OCI-LY3 (cell line): ENCODE measurements around the gene SCN3A.

Experiments
- EZH2phosphoT487 ChIP-seq: fragments of 200-600 bp; shearing (Covaris generic); IDR thresholded peaks from 2 replicates; pipeline ENCODE4 v1.6.1; 2018; ENCODE audit warnings: antibody characterized with exemption, mixed run types, low read depth
- TF ChIP-seq, protein P1 (sequence below): fragments of 200-600, 300-600 bp; sonication (generic); IDR thresholded peaks from 2 replicates; pipeline ENCODE4 v1.5.1; 2014; ENCODE audit warnings: antibody characterized with exemption, low read length, low read depth

DNA sequence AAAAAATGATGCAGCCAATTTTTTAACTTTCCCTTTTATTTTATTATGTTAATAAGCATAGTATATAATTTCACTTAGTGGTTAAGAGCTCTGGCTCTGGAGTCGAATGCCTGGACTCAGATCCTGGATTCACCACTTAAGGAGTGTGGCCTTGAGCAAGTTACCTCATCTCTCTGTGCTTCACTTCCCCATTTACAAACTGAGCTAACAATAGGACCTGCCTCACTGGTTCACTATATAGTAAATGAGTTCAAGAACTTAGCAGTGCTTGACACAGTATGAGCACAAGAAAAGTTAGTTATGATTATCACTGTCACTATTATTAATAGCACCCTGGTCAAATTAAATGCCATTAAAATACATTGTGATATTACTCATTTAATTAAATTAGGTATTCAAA is 30.6 kb downstream of the SCN3A start:
- TF ChIP-seq, protein P1, sequence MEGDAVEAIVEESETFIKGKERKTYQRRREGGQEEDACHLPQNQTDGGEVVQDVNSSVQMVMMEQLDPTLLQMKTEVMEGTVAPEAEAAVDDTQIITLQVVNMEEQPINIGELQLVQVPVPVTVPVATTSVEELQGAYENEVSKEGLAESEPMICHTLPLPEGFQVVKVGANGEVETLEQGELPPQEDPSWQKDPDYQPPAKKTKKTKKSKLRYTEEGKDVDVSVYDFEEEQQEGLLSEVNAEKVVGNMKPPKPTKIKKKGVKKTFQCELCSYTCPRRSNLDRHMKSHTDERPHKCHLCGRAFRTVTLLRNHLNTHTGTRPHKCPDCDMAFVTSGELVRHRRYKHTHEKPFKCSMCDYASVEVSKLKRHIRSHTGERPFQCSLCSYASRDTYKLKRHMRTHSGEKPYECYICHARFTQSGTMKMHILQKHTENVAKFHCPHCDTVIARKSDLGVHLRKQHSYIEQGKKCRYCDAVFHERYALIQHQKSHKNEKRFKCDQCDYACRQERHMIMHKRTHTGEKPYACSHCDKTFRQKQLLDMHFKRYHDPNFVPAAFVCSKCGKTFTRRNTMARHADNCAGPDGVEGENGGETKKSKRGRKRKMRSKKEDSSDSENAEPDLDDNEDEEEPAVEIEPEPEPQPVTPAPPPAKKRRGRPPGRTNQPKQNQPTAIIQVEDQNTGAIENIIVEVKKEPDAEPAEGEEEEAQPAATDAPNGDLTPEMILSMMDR: no peak
- TF ChIP-seq EZH2phosphoT487: no peak
